ENCODE measurements around the gene STEAP1.

The STEAP1 gene

DNA sequence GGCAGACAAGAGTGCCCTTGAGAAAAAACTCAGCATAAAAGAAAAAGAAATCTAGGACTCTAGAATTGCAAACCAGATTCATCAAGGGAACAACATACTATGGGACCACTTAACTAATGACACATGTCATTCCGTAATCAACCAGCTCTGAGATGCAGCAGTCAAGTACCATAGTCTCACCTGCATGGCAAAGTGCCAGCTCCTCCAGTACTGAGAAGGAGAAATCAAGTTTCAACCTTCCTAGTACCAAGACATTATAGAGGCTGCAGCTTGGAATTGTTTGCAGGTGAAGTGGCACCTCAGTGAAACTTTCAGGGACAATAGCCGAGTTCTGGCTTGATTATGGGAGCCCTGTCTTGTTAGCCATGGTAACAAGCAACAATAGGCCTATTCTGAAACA is 11.5 kb downstream of the STEAP1 start:
- Histone ChIP-seq H2AFZ (no peak overlapping the region), H3K36me3 (ENCODE audit: control insufficient read depth, insufficient read depth, low read length) (no peaks in the 10 kb centered on the region), H3K27me3 (ENCODE audit: control insufficient read depth, insufficient read depth, low read length) (no peaks in the 10 kb centered on the region), H3K4me1 (no peaks in the 10 kb centered on the region), H3K4me3 (ENCODE audit: low read depth, low read length) (no peak overlapping the region), H3K9me3 (ENCODE audit: control insufficient read depth, low read length) (no peaks in the 10 kb centered on the region), H3K79me2 (no peaks in the 10 kb centered on the region), H3K27ac (no peak overlapping the region), H3K9ac (no peak overlapping the region), H3K4me2 (ENCODE audit: low read length) (no peak overlapping the region)
- TF ChIP-seq, protein P1, sequence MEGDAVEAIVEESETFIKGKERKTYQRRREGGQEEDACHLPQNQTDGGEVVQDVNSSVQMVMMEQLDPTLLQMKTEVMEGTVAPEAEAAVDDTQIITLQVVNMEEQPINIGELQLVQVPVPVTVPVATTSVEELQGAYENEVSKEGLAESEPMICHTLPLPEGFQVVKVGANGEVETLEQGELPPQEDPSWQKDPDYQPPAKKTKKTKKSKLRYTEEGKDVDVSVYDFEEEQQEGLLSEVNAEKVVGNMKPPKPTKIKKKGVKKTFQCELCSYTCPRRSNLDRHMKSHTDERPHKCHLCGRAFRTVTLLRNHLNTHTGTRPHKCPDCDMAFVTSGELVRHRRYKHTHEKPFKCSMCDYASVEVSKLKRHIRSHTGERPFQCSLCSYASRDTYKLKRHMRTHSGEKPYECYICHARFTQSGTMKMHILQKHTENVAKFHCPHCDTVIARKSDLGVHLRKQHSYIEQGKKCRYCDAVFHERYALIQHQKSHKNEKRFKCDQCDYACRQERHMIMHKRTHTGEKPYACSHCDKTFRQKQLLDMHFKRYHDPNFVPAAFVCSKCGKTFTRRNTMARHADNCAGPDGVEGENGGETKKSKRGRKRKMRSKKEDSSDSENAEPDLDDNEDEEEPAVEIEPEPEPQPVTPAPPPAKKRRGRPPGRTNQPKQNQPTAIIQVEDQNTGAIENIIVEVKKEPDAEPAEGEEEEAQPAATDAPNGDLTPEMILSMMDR (IDR thresholded peaks at IDR 0.05), result no peak

DNA sequence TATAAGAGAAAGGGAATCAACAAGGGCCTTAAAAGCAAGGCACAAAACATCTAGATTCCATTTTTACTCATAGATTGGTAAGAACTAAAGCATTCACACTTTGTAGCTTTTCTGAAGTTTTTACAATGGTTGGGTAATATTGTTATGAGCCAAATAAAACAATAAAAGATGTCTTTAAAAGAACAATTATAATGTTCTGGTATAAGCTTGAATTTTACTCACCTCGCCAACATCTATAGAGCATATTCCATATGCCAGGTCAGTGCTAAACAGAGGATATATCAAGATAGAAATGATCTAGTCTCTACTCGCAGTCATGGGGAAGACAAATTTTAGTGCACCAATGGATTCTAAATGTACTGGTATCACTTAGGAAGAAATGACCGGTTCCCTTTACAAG is 11.9 kb downstream of the STEAP1 start:
- H3K9ac ChIP-seq, result no peak overlapping the region
- H3K36me3 ChIP-seq (ENCODE audit: control insufficient read depth, insufficient read depth, low read length), result no peaks in the 10 kb centered on the region
- no peak overlapping the region for H3K4me2 ChIP-seq (ENCODE audit: low read length)
- H3K4me3 ChIP-seq (ENCODE audit: low read depth, low read length), result no peak overlapping the region
- no peaks in the 10 kb centered on the region for H3K79me2 ChIP-seq
- no peaks in the 10 kb centered on the region for H3K9me3 ChIP-seq (ENCODE audit: control insufficient read depth, low read length)
- H3K4me1 ChIP-seq, result no peaks in the 10 kb centered on the region
- TF ChIP-seq, protein P1 (IDR thresholded peaks at IDR 0.05), result no peak
- no peak overlapping the region for H2AFZ ChIP-seq
- no peak overlapping the region for H3K27ac ChIP-seq
- H3K27me3 ChIP-seq (ENCODE audit: control insufficient read depth, insufficient read depth, low read length), result no peaks in the 10 kb centered on the region

DNA sequence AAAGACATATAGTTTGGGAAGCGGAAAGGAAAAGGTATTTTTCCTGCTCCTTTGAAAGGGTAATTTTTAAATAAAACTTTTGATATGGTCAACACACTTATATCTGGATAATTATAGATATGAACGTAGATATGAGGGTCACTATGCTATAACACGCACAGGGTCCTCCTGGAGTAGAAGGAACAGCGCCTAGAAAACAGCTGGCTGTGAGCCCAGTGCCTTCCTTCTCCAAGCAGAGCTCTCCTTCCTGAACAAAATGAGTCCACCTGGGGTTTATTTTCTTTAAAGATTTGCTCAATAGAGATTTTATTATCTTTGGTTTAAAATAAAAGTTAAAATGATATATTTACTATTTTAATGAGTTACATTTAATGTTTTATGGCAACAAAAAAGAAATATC is 13.1 kb downstream of the STEAP1 start:
- no peaks in the 10 kb centered on the region for H3K36me3 ChIP-seq (ENCODE audit: control insufficient read depth, insufficient read depth, low read length)
- no peak overlapping the region for H2AFZ ChIP-seq
- H3K9ac ChIP-seq, result no peak overlapping the region
- no peak overlapping the region for H3K4me2 ChIP-seq (ENCODE audit: low read length)
- no peak overlapping the region for H3K27ac ChIP-seq
- no peaks in the 10 kb centered on the region for H3K9me3 ChIP-seq (ENCODE audit: control insufficient read depth, low read length)
- H3K27me3 ChIP-seq (ENCODE audit: control insufficient read depth, insufficient read depth, low read length), result no peaks in the 10 kb centered on the region
- H3K4me3 ChIP-seq (ENCODE audit: low read depth, low read length), result no peak overlapping the region
- no peaks in the 10 kb centered on the region for H3K4me1 ChIP-seq
- no peaks in the 10 kb centered on the region for H3K79me2 ChIP-seq
- TF ChIP-seq, protein P1 (IDR thresholded peaks at IDR 0.05), result no peak

DNA sequence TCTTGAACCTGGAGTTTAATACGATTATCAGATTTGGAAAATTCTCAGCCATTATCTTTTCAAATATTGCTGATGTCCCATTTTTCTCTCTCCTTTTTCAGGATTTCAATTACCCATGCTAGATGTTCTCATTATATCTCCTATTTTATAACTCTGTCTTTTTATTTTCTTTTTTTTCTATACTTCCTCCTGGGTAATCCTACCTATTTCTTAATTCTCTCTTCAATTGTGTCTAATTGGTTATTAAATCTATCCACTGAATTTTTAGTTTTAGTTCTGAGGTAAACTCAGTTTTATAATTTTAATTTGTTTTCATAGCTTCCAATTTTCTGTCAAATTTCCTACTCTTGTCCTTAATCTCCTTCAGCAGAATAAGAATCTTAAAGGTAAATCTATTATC is 15.6 kb downstream of the STEAP1 start:
- TF ChIP-seq, protein P1 (IDR thresholded peaks at IDR 0.05), result no peak
- H3K36me3 ChIP-seq (ENCODE audit: control insufficient read depth, insufficient read depth, low read length), result no peaks in the 10 kb centered on the region
- H3K79me2 ChIP-seq, result no peaks in the 10 kb centered on the region

DNA sequence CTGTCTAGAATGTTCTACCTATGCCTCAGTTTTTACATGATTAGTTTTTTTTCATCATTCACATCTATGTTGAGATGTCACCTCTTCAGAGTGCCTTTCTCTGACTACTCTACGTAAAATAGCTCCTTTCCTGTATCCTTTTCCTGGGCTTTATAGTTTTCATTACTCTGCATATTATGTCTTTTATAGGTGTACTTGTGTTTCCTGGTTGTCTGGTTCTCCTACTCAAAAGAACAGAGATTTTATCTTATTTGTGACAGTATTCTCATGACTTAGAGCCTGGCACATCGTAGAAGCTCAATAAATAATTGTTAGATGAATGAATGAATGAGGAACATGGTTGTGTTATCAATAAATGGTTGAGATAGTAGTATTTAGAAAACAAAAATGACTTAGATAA is 17.9 kb downstream of the STEAP1 start:
- no peak overlapping the region for H3K4me3 ChIP-seq (ENCODE audit: low read depth, low read length)
- H3K9ac ChIP-seq, result no peak overlapping the region
- no peaks in the 10 kb centered on the region for H3K9me3 ChIP-seq (ENCODE audit: control insufficient read depth, low read length)
- TF ChIP-seq, protein P1 (IDR thresholded peaks at IDR 0.05), result no peak
- H3K27ac ChIP-seq, result no peak overlapping the region
- H3K4me1 ChIP-seq, result no peaks in the 10 kb centered on the region
- no peak overlapping the region for H2AFZ ChIP-seq
- H3K79me2 ChIP-seq, result no peaks in the 10 kb centered on the region
- H3K4me2 ChIP-seq (ENCODE audit: low read length), result no peak overlapping the region
- no peaks in the 10 kb centered on the region for H3K27me3 ChIP-seq (ENCODE audit: control insufficient read depth, insufficient read depth, low read length)
- H3K36me3 ChIP-seq (ENCODE audit: control insufficient read depth, insufficient read depth, low read length), result no peaks in the 10 kb centered on the region

More for the DNA sequence above, 15.6 kb downstream of the STEAP1 start:
- no peaks in the 10 kb centered on the region for H3K4me1 ChIP-seq
- no peak overlapping the region for H3K9ac ChIP-seq
- no peak overlapping the region for H3K27ac ChIP-seq
- no peak overlapping the region for H3K4me3 ChIP-seq (ENCODE audit: low read depth, low read length)
- no peak overlapping the region for H2AFZ ChIP-seq
- H3K9me3 ChIP-seq (ENCODE audit: control insufficient read depth, low read length), result no peaks in the 10 kb centered on the region
- H3K4me2 ChIP-seq (ENCODE audit: low read length), result no peak overlapping the region
- H3K27me3 ChIP-seq (ENCODE audit: control insufficient read depth, insufficient read depth, low read length), result no peaks in the 10 kb centered on the region
